GM08714 (cell line): ENCODE data around the gene PPP1R3C.

ENCODE experiments used
- H3K4me3 ChIP-seq: fragments of 200-500 bp; sonication (Bioruptor generic); 2 replicates; pipeline ENCODE4 v1.5.1; 2014; ENCODE audit warnings: mild to moderate bottlenecking, low read length, inconsistent platforms
- ZNF274 ChIP-seq: IDR thresholded peaks from 2 replicates; pipeline ENCODE4 v1.6.1; 2012; ENCODE audit warnings: mild to moderate bottlenecking, low read depth, low read length

PPP1R3C gene

DNA sequence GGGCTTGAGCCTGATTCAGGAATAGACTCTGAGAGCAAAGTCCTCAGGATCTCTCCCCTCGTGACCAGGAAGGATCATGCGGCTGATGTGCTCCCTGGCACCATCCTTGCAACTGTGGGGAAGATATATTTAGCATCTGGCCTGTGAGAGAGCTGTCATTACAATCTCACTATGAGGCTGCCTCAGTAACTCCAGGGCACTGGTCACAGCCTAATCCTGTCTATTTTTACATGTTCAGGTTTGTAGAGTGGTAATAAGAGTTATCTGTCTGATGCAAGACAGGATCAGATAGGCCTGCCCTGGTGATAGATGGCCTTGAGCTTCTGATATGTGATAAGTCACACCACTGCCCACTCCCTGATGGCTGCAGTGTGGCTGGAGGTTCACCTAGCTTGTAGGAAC is 50.7 kb downstream of the PPP1R3C start:
- no peak for TF ChIP-seq ZNF274
- H3K4me3 ChIP-seq, result no peak overlapping the region

DNA sequence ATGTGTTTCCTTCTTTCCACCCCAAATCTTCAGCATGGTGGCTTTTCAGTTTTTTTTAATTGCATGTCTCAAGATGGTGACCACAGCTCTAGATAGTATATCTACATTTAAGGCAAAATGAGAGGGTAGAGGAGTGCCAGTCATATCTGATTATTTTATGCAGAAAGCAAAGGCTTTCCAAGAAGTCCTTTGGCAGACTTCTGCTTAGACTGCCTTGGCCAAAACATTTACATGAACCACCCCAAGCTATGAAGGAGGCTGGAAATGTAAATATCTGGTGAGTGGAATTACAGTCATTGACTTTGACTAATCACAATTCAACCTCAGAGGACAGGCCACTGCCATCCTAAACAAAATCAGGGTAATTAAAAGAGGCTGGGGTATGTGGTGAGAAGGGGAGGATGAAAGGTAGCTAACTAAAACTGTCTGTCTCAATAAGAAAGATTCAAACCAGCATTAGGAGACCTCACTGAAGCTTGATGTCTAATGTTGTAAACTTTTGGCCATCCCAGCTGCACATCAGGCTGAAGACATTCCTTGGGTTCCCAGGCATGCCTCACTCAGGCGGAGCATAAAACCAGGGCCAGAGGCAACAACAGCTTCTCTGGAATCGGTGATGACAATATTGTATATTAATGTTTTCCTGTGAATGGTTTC is 53.4 kb downstream of the PPP1R3C start:
- no peak overlapping the region for H3K4me3 ChIP-seq
- TF ChIP-seq ZNF274, result no peak
